GM18870 (cell line): ENCODE results near the gene TLE4.

ENCODE experiments used
- ATAC-seq: cut with Tn5 transposase; IDR thresholded peaks from one replicate; pipeline ENCODE4 v1.9.1; 2021; ENCODE audit warnings: moderate library complexity; ENCODE audit not compliant: unreplicated experiment

TLE4 gene

DNA sequence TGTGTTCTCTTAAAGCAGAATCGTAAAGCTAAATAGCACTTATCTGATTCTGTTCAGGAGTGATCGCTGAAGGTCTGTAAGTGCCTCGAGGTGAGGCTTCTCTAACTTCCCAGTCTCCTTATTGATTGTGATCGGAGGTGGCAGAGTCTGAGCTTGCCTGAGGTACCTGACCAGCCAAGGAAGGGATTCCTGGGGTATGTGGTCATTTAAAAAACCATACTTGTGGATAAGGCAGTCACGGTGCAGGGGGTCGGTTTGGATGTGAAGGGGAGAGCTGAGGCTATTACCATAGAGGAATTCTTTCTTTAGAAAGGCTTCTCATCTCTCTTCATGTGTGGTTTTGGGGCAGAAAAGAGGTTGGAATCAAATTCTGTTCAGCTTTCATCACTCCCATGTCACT is 193.7 kb downstream of the TLE4 start:
- no peak for ATAC-seq

DNA sequence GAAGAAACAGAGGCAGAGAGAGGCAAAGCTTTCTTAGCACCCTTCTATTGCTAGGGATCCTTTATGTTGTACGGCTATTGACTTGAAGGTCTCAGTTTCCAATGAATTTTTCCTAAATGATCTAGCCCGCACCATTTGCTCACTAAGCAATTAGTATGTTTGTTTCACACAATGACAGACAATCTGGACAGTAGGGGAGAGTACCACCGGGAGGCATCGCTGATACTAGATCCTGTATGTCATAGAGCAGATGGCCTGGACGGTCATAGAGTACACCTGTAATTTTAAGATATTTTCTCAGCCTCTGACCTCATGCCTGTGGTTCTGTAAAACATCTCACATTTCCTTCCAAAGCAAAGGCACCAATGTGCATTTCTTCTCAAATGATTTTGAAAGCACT is 194.3 kb downstream of the TLE4 start:
- no peak for ATAC-seq

DNA sequence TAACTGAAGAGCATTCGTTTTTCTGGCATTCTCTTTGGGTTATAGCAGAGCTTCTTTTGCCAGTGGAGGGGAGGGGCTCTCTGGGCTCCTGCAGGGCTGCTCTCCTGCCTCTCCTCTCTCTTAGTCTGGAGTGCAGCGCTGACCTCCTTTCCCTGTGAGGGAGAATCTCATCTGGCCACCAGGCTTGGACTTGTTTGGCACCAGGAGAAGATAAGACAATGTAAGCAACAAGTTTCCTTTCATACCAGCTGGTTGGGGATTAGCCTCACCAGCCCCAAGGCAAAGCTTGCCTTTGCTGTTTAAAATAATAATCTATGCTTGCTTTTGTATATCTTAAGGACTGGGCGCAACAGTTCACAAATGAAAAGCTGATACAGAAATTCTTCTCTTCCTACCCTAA is 196.4 kb downstream of the TLE4 start:
- ATAC-seq: no peak

DNA sequence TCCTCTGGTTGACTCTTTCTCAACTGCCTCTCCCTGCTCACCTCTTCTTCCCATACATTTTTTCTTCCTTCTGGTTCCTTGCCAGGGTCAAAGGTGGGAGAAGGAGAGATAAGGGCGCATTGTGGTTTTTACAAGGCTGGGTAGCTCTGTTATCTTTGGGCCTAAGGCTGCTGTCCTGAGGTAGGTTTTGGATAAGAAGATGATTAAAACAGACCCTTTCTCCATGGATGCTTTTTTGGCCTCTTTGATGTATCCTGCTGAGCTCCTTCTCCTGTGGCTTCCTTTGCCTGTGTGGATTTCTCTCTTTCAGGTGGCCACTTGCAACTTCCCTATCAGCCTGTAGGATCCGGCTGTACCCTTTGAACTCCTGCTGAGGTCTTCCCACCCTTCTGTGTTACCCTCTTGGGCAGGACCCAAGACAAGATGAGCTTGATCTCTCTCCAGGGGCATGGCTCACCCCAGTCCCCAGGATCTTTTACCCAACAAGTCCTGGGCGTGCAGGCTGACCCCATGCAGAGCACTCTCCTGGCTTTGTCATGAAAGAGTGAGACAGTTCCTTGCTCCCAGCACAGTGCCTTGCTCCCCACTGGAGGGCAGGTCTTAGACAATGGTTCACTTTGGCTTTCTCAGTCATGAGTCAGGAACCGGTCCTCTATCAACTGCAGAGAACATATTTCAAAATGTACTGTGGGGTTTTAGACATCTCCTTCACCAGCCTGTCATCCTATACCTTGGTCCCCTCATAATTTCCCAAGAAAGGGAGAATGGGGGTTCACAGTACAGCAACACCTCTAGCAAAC is 197.9 kb downstream of the TLE4 start:
- ATAC-seq: no peak

DNA sequence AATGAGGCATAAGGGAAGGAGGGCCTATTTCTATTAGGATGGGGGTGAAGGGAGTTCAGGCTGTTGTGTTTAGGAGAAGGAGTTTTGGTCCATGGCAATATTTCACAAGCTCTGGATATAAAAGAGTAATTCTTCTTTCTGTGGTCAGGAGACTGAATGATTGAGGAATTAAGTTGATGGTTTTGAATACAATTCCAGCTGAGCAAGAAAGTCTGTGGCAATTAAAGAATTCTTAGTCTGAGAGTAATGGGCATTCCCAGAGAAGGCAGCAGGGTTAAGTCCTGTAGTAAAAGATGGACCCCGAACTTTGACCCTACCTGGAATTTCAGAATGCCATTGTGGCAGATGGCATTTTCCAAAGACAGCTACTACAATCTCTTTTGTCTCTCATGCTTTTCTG is 202.6 kb downstream of the TLE4 start:
- no peak for ATAC-seq
